Measurements from ENCODE around the gene USP40. TPM values are rescaled to one million over a fixed set of nuclear protein-coding genes. Genes with fewer than 3 reads are reported as not detected.

Gene USP40
- total RNA-seq, 1 experiment from 2014 or later: 127 TPM

- peaks cover 23% of the 10 kb centered on the region for H3K4me1 ChIP-seq (replicated peaks; ENCODE audit: insufficient read depth)
- H3K27ac ChIP-seq: no peak overlapping the region
- CTCF ChIA-PET: no interaction called here
- no peaks in the 10 kb centered on the region; the same call in 1 of the 2 replicates for H3K9me2 ChIP-seq (ENCODE audit: insufficient read depth)
- DNase-seq: no peak
- peaks cover 28% of the 10 kb centered on the region; the same call in 1 of the 2 replicates for H3F3A ChIP-seq (ENCODE audit: insufficient read depth, low read depth)
- no TSS peak for BruUV-seq (replicated peaks)
- TF ChIP-seq CTCF (conservative IDR thresholded peaks at IDR 0.05) (no peak), EZH2 (IDR thresholded peaks at IDR 0.05; ENCODE audit: low read depth) (no peak)
- H3K36me3 ChIP-seq (ENCODE audit: low read depth): peaks cover 2% of the 10 kb centered on the region; the same call in 1 of the 2 replicates
- H3K27me3 ChIP-seq (ENCODE audit: insufficient read depth, low read depth): no peaks in the 10 kb centered on the region
- intact Hi-C loops (cut with micrococcal nuclease; ENCODE audit: unreplicated experiment): no loop called here
- no peak overlapping the region for H3K4me3 ChIP-seq
- no peaks in the 10 kb centered on the region for H4K20me1 ChIP-seq (ENCODE audit: insufficient read depth)
- H3K4me2 ChIP-seq: no peak overlapping the region
- POLR2A ChIA-PET (ENCODE audit: unreplicated experiment): no interaction called here
- H3K9me3 ChIP-seq (ENCODE audit: insufficient read depth, low read depth): no peaks in the 10 kb centered on the region
- peaks cover 32% of the 10 kb centered on the region; the same call in 1 of the 2 replicates for H3K79me2 ChIP-seq (ENCODE audit: low read depth)
- no peak overlapping the region for H2AFZ ChIP-seq
These were observed 132.8 kb downstream of the USP40 start for GRCh38 chr2:233433794-233434193.

DNA sequence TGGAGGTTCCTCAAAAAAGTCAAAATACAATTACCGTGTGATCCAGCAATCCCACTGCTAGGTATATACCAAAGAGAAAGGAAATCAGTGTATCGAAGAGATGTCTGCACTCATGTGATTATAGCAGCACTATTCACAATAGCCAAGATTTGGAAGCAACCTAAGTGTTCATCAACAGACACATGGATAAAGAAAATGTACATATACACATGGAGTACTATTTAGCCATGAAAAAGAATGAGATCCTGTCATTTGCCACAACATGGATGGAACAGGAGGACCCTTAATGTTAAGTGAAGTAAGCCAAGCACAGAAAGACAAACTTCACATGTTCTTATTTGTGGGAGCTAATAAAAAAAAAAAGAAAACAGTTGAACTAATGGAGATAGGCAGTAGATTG lies 133.6 kb downstream of the USP40 start:
- Histone ChIP-seq H4K20me1 (ENCODE audit: insufficient read depth) (no peaks in the 10 kb centered on the region), H3K27me3 (ENCODE audit: insufficient read depth, low read depth) (no peaks in the 10 kb centered on the region), H3F3A (ENCODE audit: insufficient read depth, low read depth) (peaks cover 28% of the 10 kb centered on the region; the same call in 1 of the 2 replicates), H3K27ac (no peak overlapping the region), H3K9me2 (ENCODE audit: insufficient read depth) (no peaks in the 10 kb centered on the region; the same call in 1 of the 2 replicates), H3K9me3 (ENCODE audit: insufficient read depth, low read depth) (no peaks in the 10 kb centered on the region), H3K4me1 (replicated peaks; ENCODE audit: insufficient read depth) (peaks cover 24% of the 10 kb centered on the region), H2AFZ (no peak overlapping the region), H3K79me2 (ENCODE audit: low read depth) (peaks cover 39% of the 10 kb centered on the region; the same call in 1 of the 2 replicates), H3K4me3 (no peak overlapping the region), H3K36me3 (ENCODE audit: low read depth) (no peaks in the 10 kb centered on the region; the same call in 1 of the 2 replicates), H3K4me2 (no peak overlapping the region)
- ChIA-PET CTCF (interaction anchor here (0.6 kb wide), 1 partner anchor 1401 kb away, joined by 3 read pairs; no protein-coding TSS in a partner anchor), POLR2A (ENCODE audit: unreplicated experiment) (no interaction called here)
- intact Hi-C loops (cut with micrococcal nuclease; ENCODE audit: unreplicated experiment): no loop called here
- DNase-seq: no peak
- no TSS peak for BruUV-seq (replicated peaks)
- TF ChIP-seq CTCF (conservative IDR thresholded peaks at IDR 0.05): no peak
- no peak for TF ChIP-seq EZH2 (IDR thresholded peaks at IDR 0.05; ENCODE audit: low read depth)

DNA sequence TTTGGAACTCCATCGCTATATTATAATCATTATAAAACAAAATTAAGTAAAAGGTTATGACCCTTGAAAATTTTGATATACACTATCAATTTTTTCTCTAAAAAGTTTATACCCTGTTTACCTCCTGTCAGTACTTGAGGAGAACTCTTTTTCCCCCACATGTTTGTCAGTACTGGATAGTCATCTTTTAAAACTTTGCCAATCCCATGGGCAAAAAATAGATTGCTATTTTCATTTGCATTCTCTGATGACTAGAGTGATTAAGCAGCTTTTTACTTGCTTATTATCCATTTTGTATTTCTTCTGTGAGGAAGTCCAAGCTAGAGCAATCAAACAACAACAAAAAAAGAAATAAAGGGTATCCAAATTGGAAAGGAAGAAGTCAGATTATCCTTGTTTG lies 135.9 kb downstream of the USP40 start:
- TF ChIP-seq EZH2 (IDR thresholded peaks at IDR 0.05; ENCODE audit: low read depth): no peak
- no peak for TF ChIP-seq CTCF (conservative IDR thresholded peaks at IDR 0.05)
- peaks cover 63% of the 10 kb centered on the region for H3K79me2 ChIP-seq (ENCODE audit: low read depth)
- no peaks in the 10 kb centered on the region; the same call in 1 of the 2 replicates for H3K9me2 ChIP-seq (ENCODE audit: insufficient read depth)
- peaks cover 15% of the 10 kb centered on the region for H3K9me3 ChIP-seq (ENCODE audit: insufficient read depth, low read depth)
- H3K4me1 ChIP-seq (replicated peaks; ENCODE audit: insufficient read depth): peaks cover 39% of the 10 kb centered on the region
- H3K4me3 ChIP-seq: no peak overlapping the region
- H3K4me2 ChIP-seq: peak overlapping the region; percentile 20
- peaks cover 14% of the 10 kb centered on the region for H3K36me3 ChIP-seq (ENCODE audit: low read depth)
- H3K27ac ChIP-seq: peak overlapping the region; percentile 77
- H3K27me3 ChIP-seq (ENCODE audit: insufficient read depth, low read depth): no peaks in the 10 kb centered on the region
- intact Hi-C loops (cut with micrococcal nuclease; ENCODE audit: unreplicated experiment): loop anchor here (1.0 kb wide), 2 partner anchors 8 to 15 kb away; no protein-coding TSS in a partner anchor
- no peak for DNase-seq
- ChIA-PET CTCF (no interaction called here), POLR2A (ENCODE audit: unreplicated experiment) (no interaction called here)
- peaks cover 41% of the 10 kb centered on the region for H3F3A ChIP-seq (ENCODE audit: insufficient read depth, low read depth)
- no peak overlapping the region for H2AFZ ChIP-seq
- no peaks in the 10 kb centered on the region for H4K20me1 ChIP-seq (ENCODE audit: insufficient read depth)
- no TSS peak for BruUV-seq (replicated peaks)

Measured in PC-9 (cell line).